WTC11 (cell line): ENCODE measurements around the gene SHMT1. TPM values are rescaled to one million over a fixed set of nuclear protein-coding genes. Genes with fewer than 3 reads are reported as not detected.

Experiments
- ATAC-seq: fragments of 200-7000 bp; cut with Tn5 transposase; 2 replicates; pipeline ENCODE4 v1.10.0; 2021; ENCODE audit warnings: mild to moderate bottlenecking, moderate library complexity
- CTCF ChIA-PET: fragments of 300-600 bp; sonication (Branson Sonifier 250); formaldehyde crosslinking; loops from one replicate; lab custom pipeline; 2021; ENCODE audit warnings: antibody characterized with exemption; lab: Charles Lee
- POLR2A ChIA-PET: fragments of 350-600 bp; sonication (Branson Sonifier 250); formaldehyde crosslinking; loops from one replicate; lab custom pipeline; 2021; ENCODE audit warnings: antibody characterized with exemption; lab: Charles Lee
- DNase-seq: peaks from one replicate; pipeline ENCODE4 v3.0.0; 2021; ENCODE audit warnings: low spot score
- H3K27ac Mint-ChIP-seq: 2 replicates; pipeline ENCODE4 v1.8.0; 2021; ENCODE audit warnings: mixed read lengths
- H3K27me3 Mint-ChIP-seq: 2 replicates; pipeline ENCODE4 v1.8.0; 2021; ENCODE audit warnings: low read depth, mild to moderate bottlenecking, moderate library complexity, mixed read lengths
- H3K36me3 Mint-ChIP-seq: 2 replicates; pipeline ENCODE4 v1.8.0; 2021; ENCODE audit warnings: mixed read lengths
- H3K4me1 Mint-ChIP-seq: 2 replicates; pipeline ENCODE4 v1.8.0; 2022; ENCODE audit warnings: mixed read lengths
- H3K4me3 Mint-ChIP-seq: 2 replicates; pipeline ENCODE4 v1.8.0; 2021; ENCODE audit warnings: mild to moderate bottlenecking, moderate library complexity, mixed read lengths
- H3K9me3 Mint-ChIP-seq: 2 replicates; pipeline ENCODE4 v1.8.0; 2021; ENCODE audit warnings: mixed read lengths
- CREB1 ChIP-seq: sonication (generic); formaldehyde crosslinking; IDR thresholded peaks from 2 replicates; pipeline ENCODE4 v1.8.0; 2023; ENCODE audit warnings: mild to moderate bottlenecking, missing genetic modification reagents
- CREM ChIP-seq: sonication (generic); formaldehyde crosslinking; IDR thresholded peaks from 2 replicates; pipeline ENCODE4 v1.8.1; 2022; ENCODE audit warnings: mild to moderate bottlenecking, missing genetic modification reagents, moderate library complexity
- GABPB1 ChIP-seq: sonication (generic); formaldehyde crosslinking; IDR thresholded peaks from 2 replicates; pipeline ENCODE4 v1.8.1; 2023; ENCODE audit warnings: mild to moderate bottlenecking, missing genetic modification reagents
- MYBL2 ChIP-seq: sonication (generic); formaldehyde crosslinking; IDR thresholded peaks from 2 replicates; pipeline ENCODE4 v1.8.1; 2023; ENCODE audit warnings: mild to moderate bottlenecking, moderate library complexity, missing genetic modification reagents
- RELA ChIP-seq: sonication (generic); formaldehyde crosslinking; IDR thresholded peaks from 2 replicates; pipeline ENCODE4 v1.8.1; 2022; ENCODE audit warnings: missing genetic modification reagents, mild to moderate bottlenecking, borderline replicate concordance
- SMAD3 ChIP-seq: sonication (generic); formaldehyde crosslinking; IDR thresholded peaks from 2 replicates; pipeline ENCODE4 v1.8.0; 2022; ENCODE audit warnings: missing genetic modification reagents, mild to moderate bottlenecking, borderline replicate concordance
- SMAD4 ChIP-seq: sonication (generic); formaldehyde crosslinking; IDR thresholded peaks from 2 replicates; pipeline ENCODE4 v1.8.0; 2022; ENCODE audit warnings: mild to moderate bottlenecking, missing genetic modification reagents
- SP1 ChIP-seq: sonication (generic); formaldehyde crosslinking; conservative IDR thresholded peaks from 2 replicates; pipeline ENCODE4 v1.8.1; 2022; ENCODE audit warnings: missing genetic modification reagents
- TEAD4 ChIP-seq: sonication (generic); formaldehyde crosslinking; IDR thresholded peaks from 2 replicates; pipeline ENCODE4 v1.8.0; 2022; ENCODE audit warnings: mild to moderate bottlenecking, missing genetic modification reagents
- ZNF263 ChIP-seq: sonication (generic); formaldehyde crosslinking; IDR thresholded peaks from 2 replicates; pipeline ENCODE4 v1.8.1; 2022; ENCODE audit warnings: low read depth, mild to moderate bottlenecking, moderate library complexity, missing genetic modification reagents
- ZNF423 ChIP-seq: fragments of 250-450 bp; sonication (Bioruptor Pico); IDR thresholded peaks from 2 replicates; pipeline ENCODE4 v2.1.2; 2022; ENCODE audit warnings: mild to moderate bottlenecking, moderate library complexity
- total RNA-seq: library from RNA; stranded (reverse); gene quantifications from 3 replicates; pipeline ENCODE4 v1.2.3, GENCODE V29; 2021
- TF ChIP-seq, protein P1 (sequence below): sonication (generic); formaldehyde crosslinking; IDR thresholded peaks from 2 replicates; pipeline ENCODE4 v1.8.0; 2022; ENCODE audit warnings: mild to moderate bottlenecking, missing genetic modification reagents
- TF ChIP-seq, protein P2 (sequence below): fragments of 250-450 bp; sonication (Bioruptor Pico); IDR thresholded peaks from 2 replicates; pipeline ENCODE4 v1.9.0; 2021; ENCODE audit warnings: mild to moderate bottlenecking, borderline replicate concordance
- TF ChIP-seq, protein P3 (sequence below): sonication (generic); formaldehyde crosslinking; IDR thresholded peaks from 2 replicates; pipeline ENCODE4 v1.8.0; 2023; ENCODE audit warnings: missing genetic modification reagents, mild to moderate bottlenecking, borderline replicate concordance
- TF ChIP-seq, protein P4 (sequence below): fragments of 250-450 bp; sonication (Bioruptor Pico); IDR thresholded peaks from 2 replicates; pipeline ENCODE4 v1.9.0; 2021; ENCODE audit warnings: mild to moderate bottlenecking
- TF ChIP-seq, protein P5 (sequence below): sonication (generic); formaldehyde crosslinking; IDR thresholded peaks from 2 replicates; pipeline ENCODE4 v1.8.0; 2022; ENCODE audit warnings: missing genetic modification reagents
- TF ChIP-seq, protein P6 (sequence below): sonication (generic); formaldehyde crosslinking; conservative IDR thresholded peaks from 2 replicates; pipeline ENCODE4 v1.8.1; 2022; ENCODE audit warnings: mild to moderate bottlenecking, missing genetic modification reagents
- TF ChIP-seq, protein P7 (sequence below): fragments of 250-450 bp; sonication (Bioruptor Pico); IDR thresholded peaks from 2 replicates; pipeline ENCODE4 v1.8.0; 2021; ENCODE audit warnings: mild to moderate bottlenecking

Gene SHMT1
- total RNA-seq, 1 experiment from 2014 or later, result 49.2 TPM

DNA sequence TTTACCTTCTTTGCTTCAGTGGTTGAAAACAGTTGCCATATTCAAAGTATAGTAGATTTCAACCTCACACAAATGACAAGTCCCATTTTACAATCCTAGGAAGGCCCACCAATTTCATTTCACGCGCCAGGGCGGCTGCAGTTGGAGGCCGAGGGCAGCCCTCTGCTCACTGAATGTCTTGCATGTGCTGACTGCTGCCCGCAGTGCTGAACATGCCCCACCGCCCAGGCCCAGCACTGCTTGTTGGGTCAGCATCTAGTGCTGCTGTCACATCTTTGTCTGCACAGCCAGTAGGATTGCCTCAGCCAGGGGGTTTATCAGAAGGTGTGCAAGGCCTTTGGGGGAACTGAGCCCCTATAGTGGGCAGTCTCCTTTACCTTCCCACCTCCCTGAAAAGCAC, 36.8 kb downstream of the SHMT1 start:
- DNase-seq (no peak), ATAC-seq (no peak)
- no peak for TF ChIP-seq SP1 (CRISPR knock-in tag)
- TF ChIP-seq, protein P1, sequence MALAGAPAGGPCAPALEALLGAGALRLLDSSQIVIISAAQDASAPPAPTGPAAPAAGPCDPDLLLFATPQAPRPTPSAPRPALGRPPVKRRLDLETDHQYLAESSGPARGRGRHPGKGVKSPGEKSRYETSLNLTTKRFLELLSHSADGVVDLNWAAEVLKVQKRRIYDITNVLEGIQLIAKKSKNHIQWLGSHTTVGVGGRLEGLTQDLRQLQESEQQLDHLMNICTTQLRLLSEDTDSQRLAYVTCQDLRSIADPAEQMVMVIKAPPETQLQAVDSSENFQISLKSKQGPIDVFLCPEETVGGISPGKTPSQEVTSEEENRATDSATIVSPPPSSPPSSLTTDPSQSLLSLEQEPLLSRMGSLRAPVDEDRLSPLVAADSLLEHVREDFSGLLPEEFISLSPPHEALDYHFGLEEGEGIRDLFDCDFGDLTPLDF (CRISPR knock-in tag), result no peak
- no peak for TF ChIP-seq ZNF423 (CRISPR knock-in tag)
- no peak for TF ChIP-seq CREB1 (CRISPR knock-in tag)
- TF ChIP-seq GABPB1 (CRISPR knock-in tag), result no peak
- TF ChIP-seq, protein P2, sequence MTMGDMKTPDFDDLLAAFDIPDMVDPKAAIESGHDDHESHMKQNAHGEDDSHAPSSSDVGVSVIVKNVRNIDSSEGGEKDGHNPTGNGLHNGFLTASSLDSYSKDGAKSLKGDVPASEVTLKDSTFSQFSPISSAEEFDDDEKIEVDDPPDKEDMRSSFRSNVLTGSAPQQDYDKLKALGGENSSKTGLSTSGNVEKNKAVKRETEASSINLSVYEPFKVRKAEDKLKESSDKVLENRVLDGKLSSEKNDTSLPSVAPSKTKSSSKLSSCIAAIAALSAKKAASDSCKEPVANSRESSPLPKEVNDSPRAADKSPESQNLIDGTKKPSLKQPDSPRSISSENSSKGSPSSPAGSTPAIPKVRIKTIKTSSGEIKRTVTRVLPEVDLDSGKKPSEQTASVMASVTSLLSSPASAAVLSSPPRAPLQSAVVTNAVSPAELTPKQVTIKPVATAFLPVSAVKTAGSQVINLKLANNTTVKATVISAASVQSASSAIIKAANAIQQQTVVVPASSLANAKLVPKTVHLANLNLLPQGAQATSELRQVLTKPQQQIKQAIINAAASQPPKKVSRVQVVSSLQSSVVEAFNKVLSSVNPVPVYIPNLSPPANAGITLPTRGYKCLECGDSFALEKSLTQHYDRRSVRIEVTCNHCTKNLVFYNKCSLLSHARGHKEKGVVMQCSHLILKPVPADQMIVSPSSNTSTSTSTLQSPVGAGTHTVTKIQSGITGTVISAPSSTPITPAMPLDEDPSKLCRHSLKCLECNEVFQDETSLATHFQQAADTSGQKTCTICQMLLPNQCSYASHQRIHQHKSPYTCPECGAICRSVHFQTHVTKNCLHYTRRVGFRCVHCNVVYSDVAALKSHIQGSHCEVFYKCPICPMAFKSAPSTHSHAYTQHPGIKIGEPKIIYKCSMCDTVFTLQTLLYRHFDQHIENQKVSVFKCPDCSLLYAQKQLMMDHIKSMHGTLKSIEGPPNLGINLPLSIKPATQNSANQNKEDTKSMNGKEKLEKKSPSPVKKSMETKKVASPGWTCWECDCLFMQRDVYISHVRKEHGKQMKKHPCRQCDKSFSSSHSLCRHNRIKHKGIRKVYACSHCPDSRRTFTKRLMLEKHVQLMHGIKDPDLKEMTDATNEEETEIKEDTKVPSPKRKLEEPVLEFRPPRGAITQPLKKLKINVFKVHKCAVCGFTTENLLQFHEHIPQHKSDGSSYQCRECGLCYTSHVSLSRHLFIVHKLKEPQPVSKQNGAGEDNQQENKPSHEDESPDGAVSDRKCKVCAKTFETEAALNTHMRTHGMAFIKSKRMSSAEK, result no peak
- no peak for TF ChIP-seq SMAD4
- TF ChIP-seq, protein P3, sequence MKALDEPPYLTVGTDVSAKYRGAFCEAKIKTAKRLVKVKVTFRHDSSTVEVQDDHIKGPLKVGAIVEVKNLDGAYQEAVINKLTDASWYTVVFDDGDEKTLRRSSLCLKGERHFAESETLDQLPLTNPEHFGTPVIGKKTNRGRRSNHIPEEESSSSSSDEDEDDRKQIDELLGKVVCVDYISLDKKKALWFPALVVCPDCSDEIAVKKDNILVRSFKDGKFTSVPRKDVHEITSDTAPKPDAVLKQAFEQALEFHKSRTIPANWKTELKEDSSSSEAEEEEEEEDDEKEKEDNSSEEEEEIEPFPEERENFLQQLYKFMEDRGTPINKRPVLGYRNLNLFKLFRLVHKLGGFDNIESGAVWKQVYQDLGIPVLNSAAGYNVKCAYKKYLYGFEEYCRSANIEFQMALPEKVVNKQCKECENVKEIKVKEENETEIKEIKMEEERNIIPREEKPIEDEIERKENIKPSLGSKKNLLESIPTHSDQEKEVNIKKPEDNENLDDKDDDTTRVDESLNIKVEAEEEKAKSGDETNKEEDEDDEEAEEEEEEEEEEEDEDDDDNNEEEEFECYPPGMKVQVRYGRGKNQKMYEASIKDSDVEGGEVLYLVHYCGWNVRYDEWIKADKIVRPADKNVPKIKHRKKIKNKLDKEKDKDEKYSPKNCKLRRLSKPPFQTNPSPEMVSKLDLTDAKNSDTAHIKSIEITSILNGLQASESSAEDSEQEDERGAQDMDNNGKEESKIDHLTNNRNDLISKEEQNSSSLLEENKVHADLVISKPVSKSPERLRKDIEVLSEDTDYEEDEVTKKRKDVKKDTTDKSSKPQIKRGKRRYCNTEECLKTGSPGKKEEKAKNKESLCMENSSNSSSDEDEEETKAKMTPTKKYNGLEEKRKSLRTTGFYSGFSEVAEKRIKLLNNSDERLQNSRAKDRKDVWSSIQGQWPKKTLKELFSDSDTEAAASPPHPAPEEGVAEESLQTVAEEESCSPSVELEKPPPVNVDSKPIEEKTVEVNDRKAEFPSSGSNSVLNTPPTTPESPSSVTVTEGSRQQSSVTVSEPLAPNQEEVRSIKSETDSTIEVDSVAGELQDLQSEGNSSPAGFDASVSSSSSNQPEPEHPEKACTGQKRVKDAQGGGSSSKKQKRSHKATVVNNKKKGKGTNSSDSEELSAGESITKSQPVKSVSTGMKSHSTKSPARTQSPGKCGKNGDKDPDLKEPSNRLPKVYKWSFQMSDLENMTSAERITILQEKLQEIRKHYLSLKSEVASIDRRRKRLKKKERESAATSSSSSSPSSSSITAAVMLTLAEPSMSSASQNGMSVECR (CRISPR knock-in tag), result no peak
- TF ChIP-seq, protein P4, sequence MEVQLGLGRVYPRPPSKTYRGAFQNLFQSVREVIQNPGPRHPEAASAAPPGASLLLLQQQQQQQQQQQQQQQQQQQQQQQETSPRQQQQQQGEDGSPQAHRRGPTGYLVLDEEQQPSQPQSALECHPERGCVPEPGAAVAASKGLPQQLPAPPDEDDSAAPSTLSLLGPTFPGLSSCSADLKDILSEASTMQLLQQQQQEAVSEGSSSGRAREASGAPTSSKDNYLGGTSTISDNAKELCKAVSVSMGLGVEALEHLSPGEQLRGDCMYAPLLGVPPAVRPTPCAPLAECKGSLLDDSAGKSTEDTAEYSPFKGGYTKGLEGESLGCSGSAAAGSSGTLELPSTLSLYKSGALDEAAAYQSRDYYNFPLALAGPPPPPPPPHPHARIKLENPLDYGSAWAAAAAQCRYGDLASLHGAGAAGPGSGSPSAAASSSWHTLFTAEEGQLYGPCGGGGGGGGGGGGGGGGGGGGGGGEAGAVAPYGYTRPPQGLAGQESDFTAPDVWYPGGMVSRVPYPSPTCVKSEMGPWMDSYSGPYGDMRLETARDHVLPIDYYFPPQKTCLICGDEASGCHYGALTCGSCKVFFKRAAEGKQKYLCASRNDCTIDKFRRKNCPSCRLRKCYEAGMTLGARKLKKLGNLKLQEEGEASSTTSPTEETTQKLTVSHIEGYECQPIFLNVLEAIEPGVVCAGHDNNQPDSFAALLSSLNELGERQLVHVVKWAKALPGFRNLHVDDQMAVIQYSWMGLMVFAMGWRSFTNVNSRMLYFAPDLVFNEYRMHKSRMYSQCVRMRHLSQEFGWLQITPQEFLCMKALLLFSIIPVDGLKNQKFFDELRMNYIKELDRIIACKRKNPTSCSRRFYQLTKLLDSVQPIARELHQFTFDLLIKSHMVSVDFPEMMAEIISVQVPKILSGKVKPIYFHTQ (CRISPR knock-in tag), result no peak
- no peak for TF ChIP-seq RELA (CRISPR knock-in tag)
- TF ChIP-seq, protein P5, sequence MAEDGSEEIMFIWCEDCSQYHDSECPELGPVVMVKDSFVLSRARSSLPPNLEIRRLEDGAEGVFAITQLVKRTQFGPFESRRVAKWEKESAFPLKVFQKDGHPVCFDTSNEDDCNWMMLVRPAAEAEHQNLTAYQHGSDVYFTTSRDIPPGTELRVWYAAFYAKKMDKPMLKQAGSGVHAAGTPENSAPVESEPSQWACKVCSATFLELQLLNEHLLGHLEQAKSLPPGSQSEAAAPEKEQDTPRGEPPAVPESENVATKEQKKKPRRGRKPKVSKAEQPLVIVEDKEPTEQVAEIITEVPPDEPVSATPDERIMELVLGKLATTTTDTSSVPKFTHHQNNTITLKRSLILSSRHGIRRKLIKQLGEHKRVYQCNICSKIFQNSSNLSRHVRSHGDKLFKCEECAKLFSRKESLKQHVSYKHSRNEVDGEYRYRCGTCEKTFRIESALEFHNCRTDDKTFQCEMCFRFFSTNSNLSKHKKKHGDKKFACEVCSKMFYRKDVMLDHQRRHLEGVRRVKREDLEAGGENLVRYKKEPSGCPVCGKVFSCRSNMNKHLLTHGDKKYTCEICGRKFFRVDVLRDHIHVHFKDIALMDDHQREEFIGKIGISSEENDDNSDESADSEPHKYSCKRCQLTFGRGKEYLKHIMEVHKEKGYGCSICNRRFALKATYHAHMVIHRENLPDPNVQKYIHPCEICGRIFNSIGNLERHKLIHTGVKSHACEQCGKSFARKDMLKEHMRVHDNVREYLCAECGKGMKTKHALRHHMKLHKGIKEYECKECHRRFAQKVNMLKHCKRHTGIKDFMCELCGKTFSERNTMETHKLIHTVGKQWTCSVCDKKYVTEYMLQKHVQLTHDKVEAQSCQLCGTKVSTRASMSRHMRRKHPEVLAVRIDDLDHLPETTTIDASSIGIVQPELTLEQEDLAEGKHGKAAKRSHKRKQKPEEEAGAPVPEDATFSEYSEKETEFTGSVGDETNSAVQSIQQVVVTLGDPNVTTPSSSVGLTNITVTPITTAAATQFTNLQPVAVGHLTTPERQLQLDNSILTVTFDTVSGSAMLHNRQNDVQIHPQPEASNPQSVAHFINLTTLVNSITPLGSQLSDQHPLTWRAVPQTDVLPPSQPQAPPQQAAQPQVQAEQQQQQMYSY (CRISPR knock-in tag), result no peak
- no peak for TF ChIP-seq SMAD3 (CRISPR knock-in tag)
- TF ChIP-seq, protein P6, sequence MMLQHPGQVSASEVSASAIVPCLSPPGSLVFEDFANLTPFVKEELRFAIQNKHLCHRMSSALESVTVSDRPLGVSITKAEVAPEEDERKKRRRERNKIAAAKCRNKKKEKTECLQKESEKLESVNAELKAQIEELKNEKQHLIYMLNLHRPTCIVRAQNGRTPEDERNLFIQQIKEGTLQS (CRISPR knock-in tag), result no peak
- no peak for TF ChIP-seq TEAD4 (CRISPR knock-in tag)
- TF ChIP-seq, protein P7, sequence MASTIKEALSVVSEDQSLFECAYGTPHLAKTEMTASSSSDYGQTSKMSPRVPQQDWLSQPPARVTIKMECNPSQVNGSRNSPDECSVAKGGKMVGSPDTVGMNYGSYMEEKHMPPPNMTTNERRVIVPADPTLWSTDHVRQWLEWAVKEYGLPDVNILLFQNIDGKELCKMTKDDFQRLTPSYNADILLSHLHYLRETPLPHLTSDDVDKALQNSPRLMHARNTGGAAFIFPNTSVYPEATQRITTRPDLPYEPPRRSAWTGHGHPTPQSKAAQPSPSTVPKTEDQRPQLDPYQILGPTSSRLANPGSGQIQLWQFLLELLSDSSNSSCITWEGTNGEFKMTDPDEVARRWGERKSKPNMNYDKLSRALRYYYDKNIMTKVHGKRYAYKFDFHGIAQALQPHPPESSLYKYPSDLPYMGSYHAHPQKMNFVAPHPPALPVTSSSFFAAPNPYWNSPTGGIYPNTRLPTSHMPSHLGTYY (CRISPR knock-in tag), result no peak
- TF ChIP-seq MYBL2 (CRISPR knock-in tag), result no peak
- no peak for TF ChIP-seq CREM (CRISPR knock-in tag)
- no peak for TF ChIP-seq ZNF263 (CRISPR knock-in tag)
- H3K4me1 Mint-ChIP-seq, result no peaks in the 10 kb centered on the region
- CTCF ChIA-PET, result no interaction called here
- POLR2A ChIA-PET, result no interaction called here
- H3K9me3 Mint-ChIP-seq, result peaks cover 2% of the 10 kb centered on the region
- H3K27me3 Mint-ChIP-seq, result no peaks in the 10 kb centered on the region
- H3K36me3 Mint-ChIP-seq, result peaks cover 49% of the 10 kb centered on the region
- no peak overlapping the region for H3K4me3 Mint-ChIP-seq
- H3K27ac Mint-ChIP-seq, result peak overlapping the region; percentile 43
